ENCODE results near the gene RPL31. TPM values are rescaled to one million over a fixed set of nuclear protein-coding genes. Genes with fewer than 3 reads are reported as not detected.
A peak's percentile ranks its signal among the peaks of the same experiment; 100 is the strongest.

The RPL31 gene
- total RNA-seq, 1 donor from 2014 or later: 1,828 TPM

DNA sequence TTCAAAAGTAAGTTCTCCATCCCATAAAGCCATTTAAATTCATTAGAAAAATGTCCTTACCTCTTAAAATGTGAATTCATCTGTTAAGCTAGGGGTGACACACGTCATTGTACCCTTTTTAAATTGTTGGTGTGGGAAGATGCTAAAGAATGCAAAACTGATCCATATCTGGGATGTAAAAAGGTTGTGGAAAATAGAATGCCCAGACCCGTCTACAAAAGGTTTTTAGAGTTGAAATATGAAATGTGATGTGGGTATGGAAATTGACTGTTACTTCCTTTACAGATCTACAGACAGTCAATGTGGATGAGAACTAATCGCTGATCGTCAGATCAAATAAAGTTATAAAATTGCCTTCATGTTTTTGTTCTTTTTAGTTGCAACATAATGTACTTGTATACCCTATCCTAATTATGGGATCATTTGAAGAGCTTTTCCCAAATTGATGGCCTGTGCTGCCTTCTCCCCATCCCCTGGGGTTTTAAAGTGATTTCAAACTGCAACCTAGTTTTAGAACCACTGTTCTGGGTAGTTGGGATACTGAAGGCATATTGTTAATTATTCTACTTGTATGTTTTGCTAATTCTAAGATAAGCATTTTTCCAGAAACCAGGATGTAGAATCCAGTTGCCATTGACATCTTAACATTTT is 4.1 kb downstream of the RPL31 start:
- Mint-ChIP-seq H3K27ac (no peak overlapping the region), H3K4me3 (no peak overlapping the region), H3K4me1 (peaks cover 45% of the 10 kb centered on the region), H3K9me3 (no peaks in the 10 kb centered on the region), H3K27me3 (no peaks in the 10 kb centered on the region), H3K36me3 (ENCODE audit: low read depth) (peaks cover 84% of the 10 kb centered on the region)
- no peak for ATAC-seq (ENCODE audit: low read depth)
- ChIA-PET POLR2A (interaction anchor here (1.5 kb wide), 1 partner anchor 212 kb away, joined by 3 read pairs; no protein-coding TSS in a partner anchor), CTCF (no interaction called here)
- no peak for DNase-seq
- intact Hi-C loops (cut with micrococcal nuclease): no loop called here
- TF ChIP-seq CTCF (IDR thresholded peaks at IDR 0.05): no peak

DNA sequence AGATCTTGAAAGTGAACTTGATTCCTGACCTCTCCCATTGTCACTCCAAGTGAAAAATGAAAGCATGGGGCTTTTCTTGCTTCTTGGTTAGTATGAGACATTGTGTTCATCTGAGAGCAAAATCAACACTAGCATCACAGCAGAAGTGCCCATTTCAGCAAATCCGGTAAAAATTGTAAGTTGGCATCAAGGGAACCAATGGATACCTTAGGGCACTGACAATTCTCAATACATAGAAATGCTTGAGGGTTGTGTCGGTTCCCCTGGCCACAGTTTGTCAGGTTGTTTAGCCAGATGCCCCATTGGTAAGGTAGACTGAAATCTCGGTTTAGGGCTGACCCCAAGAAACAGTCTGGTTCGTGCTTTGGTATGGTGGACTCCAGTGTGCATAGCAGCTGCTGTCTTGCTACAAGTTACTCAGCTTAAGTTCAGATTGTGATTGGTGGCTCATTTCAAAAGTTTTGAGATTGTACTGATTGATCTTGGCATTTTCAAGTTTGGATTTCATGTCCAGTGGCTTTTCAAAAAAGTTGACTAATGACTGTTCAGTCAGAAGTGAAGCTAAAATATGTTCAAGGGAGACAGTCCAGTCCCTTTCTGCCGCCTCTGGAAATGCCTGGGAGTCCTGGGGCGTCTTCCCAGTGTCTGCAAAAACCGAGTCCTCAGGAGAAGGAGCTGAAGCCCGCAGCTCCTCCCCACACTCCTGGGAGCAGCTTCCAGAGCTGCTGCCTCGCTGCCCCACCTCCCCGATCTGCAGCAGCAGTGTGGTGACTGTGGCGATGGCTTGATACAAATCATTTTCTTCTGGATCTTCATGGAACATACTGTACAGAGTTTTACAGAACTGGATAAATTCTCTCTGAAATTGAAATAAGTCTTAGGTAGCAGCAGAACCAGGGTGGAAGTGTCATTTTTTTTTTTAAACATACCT is 5.6 kb downstream of the RPL31 start:
- Mint-ChIP-seq H3K9me3 (no peaks in the 10 kb centered on the region), H3K36me3 (ENCODE audit: low read depth) (peaks cover 90% of the 10 kb centered on the region), H3K27me3 (no peaks in the 10 kb centered on the region), H3K27ac (peak overlapping the region; percentile 74), H3K4me3 (no peak overlapping the region), H3K4me1 (peaks cover 49% of the 10 kb centered on the region)
- ChIA-PET CTCF (interaction anchor here (1.5 to 7.2 kb wide), 2 partner anchors 195 to 200 kb away, joined by 4 to 126 read pairs; no protein-coding TSS in a partner anchor), POLR2A (interaction anchor here (0.6 to 1.5 kb wide), 4 partner anchors 131 to 216 kb away, joined by 3 to 5 read pairs (median 3); no protein-coding TSS in a partner anchor)
- DNase-seq: no peak
- no peak for TF ChIP-seq CTCF (IDR thresholded peaks at IDR 0.05)
- intact Hi-C loops (cut with micrococcal nuclease): no loop called here
- no peak for ATAC-seq (ENCODE audit: low read depth)

DNA sequence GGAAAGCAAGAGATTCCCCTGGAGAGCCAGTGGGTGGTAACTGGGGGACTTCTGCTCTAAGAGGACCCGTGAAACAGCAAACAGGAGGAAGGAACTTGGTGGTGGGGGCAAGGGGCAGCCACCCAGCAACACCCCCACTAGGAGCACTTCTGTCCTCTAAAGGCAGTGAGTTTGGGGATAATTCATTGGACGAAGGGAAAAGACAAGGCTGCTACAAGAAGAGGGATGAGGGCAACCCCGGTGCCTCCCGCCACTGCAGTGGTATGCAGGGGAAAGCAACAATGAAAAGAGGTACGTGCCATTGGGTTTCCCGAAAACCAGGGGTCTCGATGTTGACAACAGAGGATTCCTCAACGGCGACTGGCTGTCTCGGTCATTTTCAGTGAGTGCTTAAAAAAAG is 9.1 kb downstream of the RPL31 start:
- intact Hi-C loops (cut with micrococcal nuclease): loop anchor here (5.0 kb wide), 1 partner anchor 376 kb away; the partner anchor contains the start of gene CREG2
- no peak for TF ChIP-seq CTCF (IDR thresholded peaks at IDR 0.05)
- ChIA-PET POLR2A (interaction anchor here (0.9 kb wide), 1 partner anchor 9 kb away, joined by 3 read pairs; the partner anchor contains the start of gene RPL31), CTCF (interaction anchor here (0.6 to 7.2 kb wide), 2 partner anchors 192 to 207 kb away, joined by 3 to 126 read pairs; no protein-coding TSS in a partner anchor)
- peaks cover 76% of the 10 kb centered on the region for H3K36me3 Mint-ChIP-seq (ENCODE audit: low read depth)
- no peaks in the 10 kb centered on the region for H3K27me3 Mint-ChIP-seq
- H3K27ac Mint-ChIP-seq: peak overlapping the region; percentile 79
- no peaks in the 10 kb centered on the region for H3K9me3 Mint-ChIP-seq
- no peak for ATAC-seq (ENCODE audit: low read depth)
- H3K4me1 Mint-ChIP-seq: peaks cover 21% of the 10 kb centered on the region
- DNase-seq: no peak
- no peak overlapping the region for H3K4me3 Mint-ChIP-seq

DNA sequence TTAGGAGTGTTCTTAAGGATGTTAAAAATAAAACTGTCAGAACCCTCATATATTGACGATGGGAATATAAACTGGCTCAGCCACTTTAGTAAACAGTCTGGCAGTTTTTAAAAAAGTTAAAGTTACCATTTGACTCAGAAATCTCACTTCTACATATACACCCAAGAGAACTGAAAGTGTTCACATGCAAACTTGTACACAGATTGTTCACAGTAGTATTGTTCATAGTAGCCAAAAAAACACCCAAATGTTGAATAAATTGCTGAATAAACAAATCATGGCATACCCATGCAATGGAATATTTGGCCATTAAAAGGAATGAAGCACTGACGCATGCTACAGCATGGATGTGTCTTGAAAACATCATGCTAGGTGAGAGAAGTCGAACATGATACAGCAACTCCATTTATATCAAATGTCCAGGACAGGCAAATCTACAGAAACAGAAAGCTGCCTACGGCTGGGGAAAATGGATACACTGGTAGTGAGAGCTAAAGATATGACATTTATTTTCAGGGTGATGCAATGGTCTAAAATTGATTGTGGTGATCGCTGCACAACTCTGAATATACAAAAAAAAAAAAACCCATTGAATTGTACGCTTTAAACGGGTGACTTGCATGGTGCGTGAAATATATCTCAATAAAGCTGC is 10.1 kb downstream of the RPL31 start:
- intact Hi-C loops (cut with micrococcal nuclease): loop anchor here (1.0 to 5.0 kb wide), 6 partner anchors 10 to 375 kb away; partner anchors contain the start of genes CNOT11, CREG2 and RPL31
- H3K27ac Mint-ChIP-seq: peak overlapping the region; percentile 79
- no peaks in the 10 kb centered on the region for H3K9me3 Mint-ChIP-seq
- TF ChIP-seq CTCF (IDR thresholded peaks at IDR 0.05): no peak
- ChIA-PET CTCF (interaction anchor here (0.8 to 7.2 kb wide), 20 partner anchors 10 to 330 kb away, joined by 3 to 126 read pairs (median 6); partner anchors contain the start of genes CNOT11, RPL31 and TBC1D8), POLR2A (interaction anchor here (0.7 to 1.3 kb wide), 7 partner anchors 10 to 431 kb away, joined by 3 to 10 read pairs (median 5); partner anchors contain the start of genes RPL31 and TBC1D8)
- peaks cover 66% of the 10 kb centered on the region for H3K36me3 Mint-ChIP-seq (ENCODE audit: low read depth)
- DNase-seq (no peak), ATAC-seq (ENCODE audit: low read depth) (peak; percentile 56)
- peaks cover 21% of the 10 kb centered on the region for H3K4me1 Mint-ChIP-seq
- no peaks in the 10 kb centered on the region for H3K27me3 Mint-ChIP-seq
- H3K4me3 Mint-ChIP-seq: no peak overlapping the region

Measured in activated B cell treated with CpG ODN at 0.5 μM for 24 hours (primary cell).